Measurements from ENCODE around the gene RABGEF1. TPM values are rescaled to one million over a fixed set of nuclear protein-coding genes. Genes with fewer than 3 reads are reported as not detected.

RABGEF1 gene
- total RNA-seq, 4 donors from 2014 or later: 31.0 to 35.6 (median 34.5) TPM

- peaks cover 0 to 79% (median 0%) of the 10 kb centered on the region in 3 donors for H3K36me3 ChIP-seq
- TF ChIP-seq EP300 (IDR thresholded peaks at IDR 0.05) (no peak), POLR2A (IDR thresholded peaks at IDR 0.05) (no peak), CTCF (IDR thresholded peaks at IDR 0.05) (no peak)
- H3K4me3 ChIP-seq: no peak overlapping the region
- 76% methylated on average over 3 of the region's 3 CpGs for WGBS, 2 donors
- H3K27ac ChIP-seq: no peak overlapping the region
- no peaks in the 10 kb centered on the region for H3K27me3 ChIP-seq
- no peak for DNase-seq (ENCODE audit: low spot score in 2 of 2)
- H3K4me1 ChIP-seq: no peaks in the 10 kb centered on the region
- peaks cover 0 to 18% (median 2%) of the 10 kb centered on the region in 4 donors for H3K9me3 ChIP-seq
These were observed 13.5 kb upstream of the RABGEF1 start for GRCh38 chr7:66727058-66727457.

- no peak overlapping the region for H3K27ac ChIP-seq
- peaks cover 0 to 64% (median 0%) of the 10 kb centered on the region in 3 donors for H3K36me3 ChIP-seq
- peaks cover 0 to 17% (median 2%) of the 10 kb centered on the region in 4 donors for H3K9me3 ChIP-seq
- WGBS, 2 donors: 93 to 95% methylated on average over 6 of the region's 6 CpGs
- no peak for TF ChIP-seq CTCF (IDR thresholded peaks at IDR 0.05)
- TF ChIP-seq POLR2A (IDR thresholded peaks at IDR 0.05): no peak
- no peak for TF ChIP-seq EP300 (IDR thresholded peaks at IDR 0.05)
- peaks cover 0 to 4% (median 0%) of the 10 kb centered on the region in 4 donors for H3K4me1 ChIP-seq
- no peaks in the 10 kb centered on the region for H3K27me3 ChIP-seq
- no peak for DNase-seq (ENCODE audit: low spot score in 2 of 2)
- no peak overlapping the region for H3K4me3 ChIP-seq
These were observed 12.0 kb upstream of the RABGEF1 start for GRCh38 chr7:66728571-66728970.

GRCh38 chr7:66729274-66729673 lies 11.3 kb upstream of the RABGEF1 start:
- WGBS, 2 donors: 96% methylated on average over 3 of the region's 3 CpGs

GRCh38 chr7:66731986-66732385 lies 8.5 kb upstream of the RABGEF1 start:
- peaks cover 0 to 4% (median 0%) of the 10 kb centered on the region in 4 donors for H3K4me1 ChIP-seq
- TF ChIP-seq POLR2A (IDR thresholded peaks at IDR 0.05): no peak
- no peak for TF ChIP-seq EP300 (IDR thresholded peaks at IDR 0.05)
- no peak for TF ChIP-seq CTCF (IDR thresholded peaks at IDR 0.05)
- WGBS, 2 donors: 67 to 70% methylated on average over 7 to 9 of the region's 11 CpGs

More at GRCh38 chr7:66729274-66729673, 11.3 kb upstream of the RABGEF1 start:
- Histone ChIP-seq H3K9me3 (peaks cover 0 to 10% (median 1%) of the 10 kb centered on the region in 4 donors), H3K27ac (no peak overlapping the region), H3K27me3 (no peaks in the 10 kb centered on the region), H3K4me1 (peaks cover 0 to 4% (median 0%) of the 10 kb centered on the region in 4 donors), H3K36me3 (peaks cover 0 to 58% (median 0%) of the 10 kb centered on the region in 3 donors), H3K4me3 (no peak overlapping the region)
- TF ChIP-seq CTCF (IDR thresholded peaks at IDR 0.05) (no peak), EP300 (IDR thresholded peaks at IDR 0.05) (no peak), POLR2A (IDR thresholded peaks at IDR 0.05) (no peak)
- no peak for DNase-seq (ENCODE audit: low spot score in 2 of 2)

GRCh38 chr7:66732439-66732838 lies 8.1 kb upstream of the RABGEF1 start:
- Histone ChIP-seq H3K4me3 (no peak overlapping the region), H3K27ac (no peak overlapping the region), H3K27me3 (no peaks in the 10 kb centered on the region), H3K9me3 (peaks cover 0 to 14% (median 3%) of the 10 kb centered on the region in 4 donors), H3K4me1 (peaks cover 0 to 7% (median 0%) of the 10 kb centered on the region in 4 donors), H3K36me3 (peaks cover 0 to 61% (median 0%) of the 10 kb centered on the region in 3 donors)
- no peak for DNase-seq (ENCODE audit: low spot score in 2 of 2)
- TF ChIP-seq CTCF (IDR thresholded peaks at IDR 0.05): no peak
- TF ChIP-seq POLR2A (IDR thresholded peaks at IDR 0.05): no peak
- TF ChIP-seq EP300 (IDR thresholded peaks at IDR 0.05): no peak
- WGBS, 2 donors: 83% methylated on average over 9 of the region's 9 CpGs

More at GRCh38 chr7:66731986-66732385, 8.5 kb upstream of the RABGEF1 start:
- H3K9me3 ChIP-seq: peaks cover 0 to 14% (median 3%) of the 10 kb centered on the region in 4 donors
- peaks cover 0 to 61% (median 0%) of the 10 kb centered on the region in 3 donors for H3K36me3 ChIP-seq
- no peaks in the 10 kb centered on the region for H3K27me3 ChIP-seq
- no peak overlapping the region for H3K4me3 ChIP-seq
- no peak for DNase-seq (ENCODE audit: low spot score in 2 of 2)
- H3K27ac ChIP-seq: no peak overlapping the region
